ENCODE data around the gene ARHGAP42. TPM values are rescaled to one million over a fixed set of nuclear protein-coding genes. Genes with fewer than 3 reads are reported as not detected.
A peak's percentile ranks its signal among the peaks of the same experiment; 100 is the strongest.

ARHGAP42 gene
- total RNA-seq, 4 donors from 2014 or later, result 28.5 to 52.2 (median 40.4) TPM

GRCh38 chr11:100756559-100756958, 69.5 kb downstream of the ARHGAP42 start:
- no peak for DNase-seq (ENCODE audit: low spot score in 2 of 2)
- no peaks in the 10 kb centered on the region for H3K9me3 ChIP-seq
- H3K36me3 ChIP-seq, result no peaks in the 10 kb centered on the region
- TF ChIP-seq EP300 (IDR thresholded peaks at IDR 0.05) (no peak), POLR2A (IDR thresholded peaks at IDR 0.05) (no peak), CTCF (IDR thresholded peaks at IDR 0.05) (no peak)
- WGBS, 2 donors, result 25 to 36% methylated on average over 2 of the region's 2 CpGs
- no peaks in the 10 kb centered on the region for H3K27me3 ChIP-seq
- peaks cover 0 to 94% (median 26%) of the 10 kb centered on the region in 4 donors for H3K4me1 ChIP-seq
- H3K4me3 ChIP-seq, result no peak overlapping the region
- peak overlapping the region in 1 of 4 donors; percentile 80 for H3K27ac ChIP-seq

GRCh38 chr11:100757646-100758045, 70.6 kb downstream of the ARHGAP42 start:
- Histone ChIP-seq H3K36me3 (no peaks in the 10 kb centered on the region), H3K4me1 (peaks cover 0 to 98% (median 27%) of the 10 kb centered on the region in 4 donors), H3K27ac (peak overlapping the region in 3 of 4 donors; percentile 21 to 80 (median 74)), H3K9me3 (no peaks in the 10 kb centered on the region), H3K4me3 (no peak overlapping the region), H3K27me3 (no peaks in the 10 kb centered on the region)
- no peak for DNase-seq (ENCODE audit: low spot score in 2 of 2)
- WGBS, 2 donors, result 19 to 38% methylated on average over 1 of the region's 1 CpG
- TF ChIP-seq EP300 (IDR thresholded peaks at IDR 0.05) (no peak), CTCF (IDR thresholded peaks at IDR 0.05) (no peak), POLR2A (IDR thresholded peaks at IDR 0.05) (no peak)

- Histone ChIP-seq H3K27ac (peak overlapping the region in 2 of 4 donors; percentile 80 to 81), H3K9me3 (no peaks in the 10 kb centered on the region), H3K4me3 (no peak overlapping the region), H3K27me3 (no peaks in the 10 kb centered on the region), H3K36me3 (no peaks in the 10 kb centered on the region), H3K4me1 (peaks cover 0 to 86% (median 18%) of the 10 kb centered on the region in 4 donors)
- 68 to 70% methylated on average over 2 of the region's 2 CpGs for WGBS, 2 donors
- DNase-seq (ENCODE audit: low spot score in 2 of 2), result no peak
- TF ChIP-seq POLR2A (IDR thresholded peaks at IDR 0.05) (no peak), CTCF (IDR thresholded peaks at IDR 0.05) (no peak), EP300 (IDR thresholded peaks at IDR 0.05) (no peak)
These were observed 72.0 kb downstream of the ARHGAP42 start for GRCh38 chr11:100759106-100759505.

- Histone ChIP-seq H3K27ac (peak overlapping the region in 2 of 4 donors; percentile 80 to 81), H3K36me3 (no peaks in the 10 kb centered on the region), H3K4me3 (no peak overlapping the region), H3K4me1 (peaks cover 0 to 82% (median 15%) of the 10 kb centered on the region in 4 donors), H3K9me3 (no peaks in the 10 kb centered on the region), H3K27me3 (no peaks in the 10 kb centered on the region)
- DNase-seq (ENCODE audit: low spot score in 2 of 2), result no peak
- WGBS, 2 donors, result 40 to 51% methylated on average over 3 of the region's 3 CpGs
- TF ChIP-seq POLR2A (IDR thresholded peaks at IDR 0.05) (no peak), EP300 (IDR thresholded peaks at IDR 0.05) (no peak), CTCF (IDR thresholded peaks at IDR 0.05) (no peak)
These were observed 72.8 kb downstream of the ARHGAP42 start for GRCh38 chr11:100759856-100760255.

GRCh38 chr11:100760744-100761143, 73.7 kb downstream of the ARHGAP42 start:
- no peaks in the 10 kb centered on the region for H3K9me3 ChIP-seq
- H3K36me3 ChIP-seq, result no peaks in the 10 kb centered on the region
- no peaks in the 10 kb centered on the region for H3K27me3 ChIP-seq
- TF ChIP-seq POLR2A (IDR thresholded peaks at IDR 0.05) (no peak), EP300 (IDR thresholded peaks at IDR 0.05) (no peak), CTCF (IDR thresholded peaks at IDR 0.05) (no peak)
- no peak for DNase-seq (ENCODE audit: low spot score in 2 of 2)
- peak overlapping the region in 3 of 4 donors; percentile 57 to 81 (median 80) for H3K27ac ChIP-seq
- no peak overlapping the region for H3K4me3 ChIP-seq
- peaks cover 0 to 73% (median 11%) of the 10 kb centered on the region in 4 donors for H3K4me1 ChIP-seq
